Activated naive CD8-positive, alpha-beta T cell (primary cell): Measurements from ENCODE around the gene BAX.
A peak's percentile ranks its signal among the peaks of the same experiment; 100 is the strongest.

Experiments used
- H3K27ac Mint-ChIP-seq: one replicate; pipeline ENCODE4 v1.8.0; 2021; ENCODE audit warnings: mixed read lengths
- H3K27me3 Mint-ChIP-seq: one replicate; pipeline ENCODE4 v1.8.0; 2021; ENCODE audit warnings: mixed read lengths
- H3K36me3 Mint-ChIP-seq: one replicate; pipeline ENCODE4 v1.8.0; 2021; ENCODE audit warnings: mixed read lengths
- H3K4me1 Mint-ChIP-seq: one replicate; pipeline ENCODE4 v1.8.0; 2021; ENCODE audit warnings: low read depth, mixed read lengths
- H3K4me3 Mint-ChIP-seq: one replicate; pipeline ENCODE4 v1.8.0; 2021; ENCODE audit warnings: mild to moderate bottlenecking, mixed read lengths
- H3K9me3 Mint-ChIP-seq: one replicate; pipeline ENCODE4 v1.8.0; 2021; ENCODE audit warnings: low read depth, mixed read lengths

BAX gene

DNA sequence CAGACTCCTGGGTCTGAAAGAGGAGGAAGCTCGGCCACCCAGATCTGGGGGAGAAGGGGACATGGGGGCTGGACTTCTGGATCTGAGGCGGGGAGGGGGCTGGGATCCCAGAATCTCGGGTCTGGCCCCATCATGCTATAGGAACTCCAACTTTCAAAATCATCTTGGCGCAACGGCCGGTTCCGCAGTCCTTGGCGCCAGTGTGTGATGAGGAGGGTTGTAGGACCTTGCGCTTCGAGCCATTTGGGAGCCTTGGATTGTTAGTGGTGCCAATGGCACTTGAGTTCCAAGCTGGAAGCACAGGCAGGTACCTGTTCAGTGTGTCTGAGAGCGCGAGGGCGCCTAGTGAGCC lies 39.3 kb downstream of the BAX start:
- peaks cover 6% of the 10 kb centered on the region for H3K36me3 Mint-ChIP-seq
- no peaks in the 10 kb centered on the region for H3K9me3 Mint-ChIP-seq
- peak overlapping the region; percentile 98 for H3K27ac Mint-ChIP-seq
- no peaks in the 10 kb centered on the region for H3K27me3 Mint-ChIP-seq
- peaks cover 32% of the 10 kb centered on the region for H3K4me1 Mint-ChIP-seq
- H3K4me3 Mint-ChIP-seq = peak overlapping the region; percentile 97

DNA sequence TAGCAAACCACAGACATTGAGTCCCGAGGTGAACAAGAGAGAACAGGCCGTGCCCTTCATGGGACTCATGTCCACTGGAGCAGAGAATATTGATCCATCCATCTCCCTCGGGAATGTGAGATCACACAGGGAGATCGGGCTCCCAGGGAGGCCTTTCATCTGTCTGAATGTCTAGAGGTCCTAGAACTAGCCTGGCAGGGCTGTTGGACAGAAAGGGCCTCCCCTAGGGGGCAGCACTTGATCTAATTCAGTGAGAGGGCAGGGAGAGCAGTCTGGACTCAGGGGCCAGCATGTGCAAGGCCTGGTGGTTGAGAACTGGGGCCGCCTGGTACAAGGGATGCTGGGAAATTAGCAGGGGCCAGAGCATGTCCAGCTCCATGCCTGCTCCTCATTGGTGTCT lies 43.3 kb downstream of the BAX start:
- Mint-ChIP-seq H3K27ac (no peak overlapping the region), H3K4me1 (peaks cover 24% of the 10 kb centered on the region), H3K4me3 (no peak overlapping the region), H3K27me3 (no peaks in the 10 kb centered on the region), H3K36me3 (peaks cover 8% of the 10 kb centered on the region), H3K9me3 (no peaks in the 10 kb centered on the region)

DNA sequence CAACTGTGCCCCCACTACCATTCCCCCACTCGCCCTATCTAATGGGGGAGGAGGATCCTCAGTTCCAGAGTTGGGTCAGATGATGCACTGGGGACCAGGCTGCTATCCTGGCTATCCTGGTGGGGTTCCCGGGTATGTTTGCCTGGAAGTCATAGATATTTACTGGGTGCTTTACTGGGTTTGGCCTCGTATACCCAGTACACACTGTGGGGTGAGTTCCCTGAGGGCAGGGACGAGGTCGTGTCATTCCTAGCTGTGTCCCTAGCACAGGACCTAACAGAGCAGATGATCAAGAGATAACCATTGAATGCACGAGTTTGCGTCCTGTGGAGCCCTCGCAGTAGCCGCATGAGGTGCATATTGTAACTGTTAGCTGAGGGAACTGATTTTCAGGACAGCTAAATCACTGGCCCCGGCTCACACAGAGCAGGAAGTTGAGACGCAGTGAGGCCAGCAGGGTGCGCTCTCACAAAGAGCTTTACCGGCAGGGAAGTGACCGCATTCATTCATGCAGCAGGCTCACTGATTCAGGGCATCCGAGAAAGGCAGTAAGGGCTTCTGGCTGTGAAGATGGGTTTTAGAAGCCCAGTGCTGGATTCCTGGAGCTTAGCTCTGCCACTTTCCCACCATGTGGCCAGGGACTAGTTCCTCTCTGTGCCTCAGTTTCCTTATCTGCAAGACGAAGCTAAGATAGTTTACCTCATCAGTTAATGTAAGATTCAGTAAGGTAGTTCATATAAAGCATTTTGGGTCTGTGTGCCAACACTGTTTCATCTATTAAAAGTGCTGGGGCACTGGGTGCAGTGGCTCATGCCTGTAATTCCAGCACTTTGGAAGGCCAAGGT lies 45.0 kb downstream of the BAX start:
- H3K36me3 Mint-ChIP-seq = peaks cover 6% of the 10 kb centered on the region
- no peak overlapping the region for H3K4me3 Mint-ChIP-seq
- no peak overlapping the region for H3K27ac Mint-ChIP-seq
- peaks cover 16% of the 10 kb centered on the region for H3K4me1 Mint-ChIP-seq
- no peaks in the 10 kb centered on the region for H3K27me3 Mint-ChIP-seq
- H3K9me3 Mint-ChIP-seq = no peaks in the 10 kb centered on the region

DNA sequence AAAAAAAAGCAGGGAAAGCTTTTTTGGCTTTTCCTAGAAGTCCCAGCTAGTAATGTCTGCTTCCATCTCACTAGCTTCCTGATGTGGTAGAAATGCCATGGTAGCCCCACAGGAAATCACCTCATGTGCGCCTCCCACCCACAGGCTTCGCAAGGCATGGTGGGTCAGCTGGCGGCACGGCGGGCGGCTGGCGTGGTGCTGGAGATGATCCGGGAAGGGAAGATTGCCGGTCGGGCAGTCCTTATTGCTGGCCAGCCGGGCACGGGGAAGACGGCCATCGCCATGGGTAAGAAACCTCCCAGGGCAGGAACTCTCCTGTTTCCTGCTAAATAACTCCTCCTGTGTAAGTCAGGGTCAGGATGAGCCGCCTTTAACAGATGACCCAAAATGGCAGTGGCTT lies 49.5 kb downstream of the BAX start:
- Mint-ChIP-seq H3K4me3 (no peak overlapping the region), H3K4me1 (peaks cover 4% of the 10 kb centered on the region), H3K36me3 (peaks cover 2% of the 10 kb centered on the region), H3K9me3 (no peaks in the 10 kb centered on the region), H3K27me3 (no peaks in the 10 kb centered on the region), H3K27ac (no peak overlapping the region)

DNA sequence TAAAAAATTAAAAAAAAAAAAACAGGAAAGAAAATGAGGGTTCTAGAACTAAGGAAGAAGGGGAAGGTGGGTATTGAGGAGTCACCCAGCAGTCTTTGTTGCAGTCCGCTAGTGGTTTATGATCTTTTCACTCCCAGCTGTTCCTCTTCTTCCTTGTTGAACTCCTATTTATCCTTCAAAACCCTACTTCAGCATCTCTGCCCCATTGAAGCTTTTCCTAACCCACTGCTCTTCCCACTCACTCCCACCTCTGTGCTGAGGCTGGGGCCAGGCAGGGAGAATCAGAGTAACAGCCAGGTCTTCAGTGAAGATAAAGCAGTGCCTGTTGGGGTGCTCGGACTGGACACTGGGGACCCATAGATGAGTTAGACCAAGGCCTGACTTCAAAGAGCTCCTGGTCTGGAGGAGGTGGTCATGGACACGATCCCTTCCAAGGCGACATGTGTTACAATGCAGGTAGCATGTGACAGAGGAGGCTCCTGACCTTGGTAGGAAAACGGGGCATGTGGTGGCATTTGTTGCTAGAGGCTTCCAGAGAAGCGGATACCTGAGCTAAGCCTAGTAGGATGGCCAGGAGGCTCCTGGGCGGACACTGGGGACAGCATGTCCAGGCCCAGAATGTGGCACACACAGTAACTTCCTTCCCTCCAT lies 50.4 kb downstream of the BAX start:
- no peak overlapping the region for H3K4me3 Mint-ChIP-seq
- no peaks in the 10 kb centered on the region for H3K27me3 Mint-ChIP-seq
- no peak overlapping the region for H3K27ac Mint-ChIP-seq
- no peaks in the 10 kb centered on the region for H3K9me3 Mint-ChIP-seq
- H3K36me3 Mint-ChIP-seq = no peaks in the 10 kb centered on the region
- no peaks in the 10 kb centered on the region for H3K4me1 Mint-ChIP-seq

DNA sequence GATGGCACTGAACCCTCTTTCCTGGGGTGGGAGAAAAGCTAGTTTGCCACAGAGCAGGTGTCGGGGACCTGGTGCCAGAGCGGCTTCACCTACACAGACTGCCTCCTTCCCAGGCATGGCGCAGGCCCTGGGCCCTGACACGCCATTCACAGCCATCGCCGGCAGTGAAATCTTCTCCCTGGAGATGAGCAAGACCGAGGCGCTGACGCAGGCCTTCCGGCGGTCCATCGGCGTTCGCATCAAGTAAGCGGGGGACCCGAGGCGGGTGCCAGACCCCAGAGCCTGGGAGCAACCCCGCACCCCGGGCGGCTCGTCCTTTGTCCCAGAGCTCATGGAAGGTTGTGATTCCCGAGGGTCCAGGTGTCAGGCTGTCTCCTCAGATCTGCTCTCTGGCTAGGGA lies 52.2 kb downstream of the BAX start:
- Mint-ChIP-seq H3K4me3 (no peak overlapping the region), H3K4me1 (no peaks in the 10 kb centered on the region), H3K27me3 (no peaks in the 10 kb centered on the region), H3K9me3 (no peaks in the 10 kb centered on the region), H3K27ac (no peak overlapping the region), H3K36me3 (peaks cover 2% of the 10 kb centered on the region)

DNA sequence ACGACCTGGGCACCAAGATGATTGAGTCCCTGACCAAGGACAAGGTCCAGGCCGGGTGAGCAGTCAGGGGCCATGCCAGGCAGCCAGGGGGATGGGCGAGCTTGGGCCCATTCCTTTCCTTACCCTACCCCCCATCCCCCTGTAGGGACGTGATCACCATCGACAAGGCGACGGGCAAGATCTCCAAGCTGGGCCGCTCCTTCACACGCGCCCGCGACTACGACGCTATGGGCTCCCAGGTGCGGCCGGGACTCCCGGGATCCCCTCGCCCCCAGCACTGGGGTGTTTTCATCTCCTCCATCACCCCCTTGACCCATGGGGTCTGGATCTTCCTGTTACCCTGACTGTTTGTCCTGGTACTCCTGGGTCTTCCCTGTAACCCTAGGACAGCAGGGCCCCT lies 55.2 kb downstream of the BAX start:
- no peak overlapping the region for H3K27ac Mint-ChIP-seq
- no peaks in the 10 kb centered on the region for H3K4me1 Mint-ChIP-seq
- H3K9me3 Mint-ChIP-seq = no peaks in the 10 kb centered on the region
- no peaks in the 10 kb centered on the region for H3K27me3 Mint-ChIP-seq
- no peak overlapping the region for H3K4me3 Mint-ChIP-seq
- peaks cover 2% of the 10 kb centered on the region for H3K36me3 Mint-ChIP-seq

DNA sequence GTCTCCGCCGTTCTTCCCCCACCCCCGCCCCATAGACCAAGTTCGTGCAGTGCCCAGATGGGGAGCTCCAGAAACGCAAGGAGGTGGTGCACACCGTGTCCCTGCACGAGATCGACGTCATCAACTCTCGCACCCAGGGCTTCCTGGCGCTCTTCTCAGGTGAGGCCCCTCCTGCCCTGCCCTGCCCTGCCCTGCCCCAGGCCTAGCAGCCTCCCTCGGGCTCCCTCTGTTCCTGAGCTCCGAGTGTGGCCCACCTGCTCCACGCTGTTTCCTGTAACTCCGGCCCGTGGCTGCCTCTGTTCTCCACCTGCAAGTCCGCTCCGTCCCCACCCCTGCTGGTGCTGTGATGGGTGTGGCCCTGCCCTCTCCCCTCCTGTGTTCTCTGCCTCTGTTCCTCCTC lies 55.8 kb downstream of the BAX start:
- Mint-ChIP-seq H3K9me3 (no peaks in the 10 kb centered on the region), H3K4me1 (no peaks in the 10 kb centered on the region), H3K27ac (no peak overlapping the region), H3K4me3 (no peak overlapping the region), H3K36me3 (peaks cover 2% of the 10 kb centered on the region), H3K27me3 (no peaks in the 10 kb centered on the region)

DNA sequence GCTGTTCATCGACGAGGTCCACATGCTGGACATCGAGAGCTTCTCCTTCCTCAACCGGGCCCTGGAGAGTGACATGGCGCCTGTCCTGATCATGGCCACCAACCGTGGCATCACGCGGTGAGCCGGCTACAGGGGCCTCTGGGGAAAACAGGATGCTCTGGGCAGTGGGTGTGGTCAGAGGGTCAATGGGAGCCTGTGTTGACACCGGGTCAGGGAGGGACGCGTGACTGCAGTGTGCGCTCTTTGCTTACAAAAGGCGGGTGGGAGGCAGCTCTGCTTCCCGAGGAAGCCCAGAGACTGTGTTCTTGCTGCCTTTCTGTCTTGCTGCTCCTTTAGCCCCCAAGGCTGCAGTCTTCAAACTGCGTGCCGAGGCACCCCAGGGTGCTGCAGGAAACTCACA lies 56.5 kb downstream of the BAX start:
- peaks cover 4% of the 10 kb centered on the region for H3K36me3 Mint-ChIP-seq
- H3K9me3 Mint-ChIP-seq = no peaks in the 10 kb centered on the region
- no peak overlapping the region for H3K4me3 Mint-ChIP-seq
- no peaks in the 10 kb centered on the region for H3K4me1 Mint-ChIP-seq
- no peak overlapping the region for H3K27ac Mint-ChIP-seq
- H3K27me3 Mint-ChIP-seq = no peaks in the 10 kb centered on the region
